ENCODE data around the gene PCDHA10.

DNA sequence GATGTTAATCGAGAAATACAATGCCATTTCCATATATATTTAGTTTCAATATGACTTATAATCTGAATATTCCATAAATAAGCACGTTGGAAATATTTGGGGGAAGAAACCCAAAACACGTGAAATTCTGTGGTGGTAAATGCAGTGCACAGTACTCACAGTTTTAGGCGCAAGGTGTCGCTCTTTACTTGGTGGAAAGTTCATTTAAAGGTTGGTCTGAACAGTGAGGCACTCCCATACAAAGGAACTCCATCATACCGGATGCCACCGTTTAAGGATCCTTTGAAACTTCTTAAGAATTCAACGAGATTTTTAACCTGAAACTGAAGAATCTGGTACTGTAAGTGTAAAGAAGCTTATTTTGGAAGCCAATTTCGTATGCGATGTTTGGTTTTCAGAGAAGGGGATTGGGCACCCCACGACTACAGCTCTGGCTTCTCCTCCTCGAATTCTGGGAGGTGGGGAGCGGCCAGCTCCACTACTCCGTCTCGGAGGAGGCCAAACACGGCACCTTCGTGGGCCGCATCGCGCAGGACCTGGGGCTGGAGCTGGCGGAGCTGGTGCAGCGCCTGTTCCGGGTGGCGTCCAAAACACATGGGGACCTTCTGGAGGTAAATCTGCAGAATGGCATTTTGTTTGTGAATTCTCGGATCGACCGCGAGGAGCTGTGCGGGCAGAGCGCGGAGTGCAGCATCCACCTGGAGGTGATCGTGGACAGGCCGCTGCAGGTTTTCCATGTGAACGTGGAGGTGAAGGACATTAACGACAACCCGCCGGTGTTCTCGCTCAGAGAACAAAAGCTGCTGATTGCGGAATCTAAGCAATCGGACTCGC, 13.2 kb downstream of the PCDHA10 start, which contains the start of gene PCDHA11:
- TF ChIP-seq EZH2phosphoT487 (IDR thresholded peaks at IDR 0.05; ENCODE audit: insufficient read depth, low read depth): no peak
- no peak for TF ChIP-seq EZH2 (IDR thresholded peaks at IDR 0.05; ENCODE audit: insufficient read depth, poor library complexity, severe bottlenecking)
